ENCODE measurements around the gene SLC41A1.

GRCh38 chr1:205809942-205810345 lies 3.1 kb downstream of the SLC41A1 start:
- no peak for TF ChIP-seq CTCF (IDR thresholded peaks at IDR 0.05)
- no peak for TF ChIP-seq POLR2AphosphoS5 (IDR thresholded peaks at IDR 0.05)

All from gastroesophageal sphincter (tissue), 3 donors.